ENCODE measurements around the gene IFITM1. TPM values are rescaled to one million over a fixed set of nuclear protein-coding genes. Genes with fewer than 3 reads are reported as not detected.
"Not testable (repeated sequence)": the region's sequence is repeated elsewhere in the genome, so short reads cannot be mapped to it uniquely, and the experiment has no call there.

The IFITM1 gene
- total RNA-seq: 83.1 TPM
- long read RNA-seq, transcript IFITM1-202 (2 exons, 855 nt): major isoform, 65 of 69 reads
- long read RNA-seq, partial matches to known transcripts: 0 of 69 reads
- long read RNA-seq, other reads (novel, unspliced or antisense): 4 of 69 reads

DNA sequence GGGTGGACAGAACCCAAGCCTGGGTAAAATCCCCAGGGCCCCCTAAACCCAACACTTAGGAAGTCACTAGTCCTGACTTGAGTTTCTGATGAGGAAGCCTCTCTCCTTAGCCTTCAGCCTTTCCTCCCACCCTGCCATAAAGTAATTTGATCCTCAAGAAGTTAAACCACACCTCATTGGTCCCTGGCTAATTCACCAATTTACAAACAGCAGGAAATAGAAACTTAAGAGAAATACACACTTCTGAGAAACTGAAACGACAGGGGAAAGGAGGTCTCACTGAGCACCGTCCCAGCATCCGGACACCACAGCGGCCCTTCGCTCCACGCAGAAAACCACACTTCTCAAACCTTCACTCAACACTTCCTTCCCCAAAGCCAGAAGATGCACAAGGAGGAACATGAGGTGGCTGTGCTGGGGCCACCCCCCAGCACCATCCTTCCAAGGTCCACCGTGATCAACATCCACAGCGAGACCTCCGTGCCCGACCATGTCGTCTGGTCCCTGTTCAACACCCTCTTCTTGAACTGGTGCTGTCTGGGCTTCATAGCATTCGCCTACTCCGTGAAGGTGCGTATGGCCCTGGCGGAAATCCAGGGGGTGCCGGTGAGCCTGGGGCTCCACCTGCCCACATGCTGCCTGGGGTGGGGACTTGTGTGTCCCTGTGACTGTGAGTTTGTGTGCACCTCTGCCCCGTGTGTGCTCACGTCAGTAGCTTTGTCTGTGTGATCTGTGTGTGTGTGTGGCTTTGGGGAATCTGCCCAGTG, at the start of gene IFITM1:
Gene IFITM1, plus strand, starts transcription at position 254 of the 767 bp plus-strand sequence. Its CDS starts 131 bp downstream, at position 385.
- intact Hi-C loops (cut with DNase I): no loop called here
- DNase-seq (peak; percentile 54), ATAC-seq (ENCODE audit: poor library complexity) (peak; percentile 20)

DNA sequence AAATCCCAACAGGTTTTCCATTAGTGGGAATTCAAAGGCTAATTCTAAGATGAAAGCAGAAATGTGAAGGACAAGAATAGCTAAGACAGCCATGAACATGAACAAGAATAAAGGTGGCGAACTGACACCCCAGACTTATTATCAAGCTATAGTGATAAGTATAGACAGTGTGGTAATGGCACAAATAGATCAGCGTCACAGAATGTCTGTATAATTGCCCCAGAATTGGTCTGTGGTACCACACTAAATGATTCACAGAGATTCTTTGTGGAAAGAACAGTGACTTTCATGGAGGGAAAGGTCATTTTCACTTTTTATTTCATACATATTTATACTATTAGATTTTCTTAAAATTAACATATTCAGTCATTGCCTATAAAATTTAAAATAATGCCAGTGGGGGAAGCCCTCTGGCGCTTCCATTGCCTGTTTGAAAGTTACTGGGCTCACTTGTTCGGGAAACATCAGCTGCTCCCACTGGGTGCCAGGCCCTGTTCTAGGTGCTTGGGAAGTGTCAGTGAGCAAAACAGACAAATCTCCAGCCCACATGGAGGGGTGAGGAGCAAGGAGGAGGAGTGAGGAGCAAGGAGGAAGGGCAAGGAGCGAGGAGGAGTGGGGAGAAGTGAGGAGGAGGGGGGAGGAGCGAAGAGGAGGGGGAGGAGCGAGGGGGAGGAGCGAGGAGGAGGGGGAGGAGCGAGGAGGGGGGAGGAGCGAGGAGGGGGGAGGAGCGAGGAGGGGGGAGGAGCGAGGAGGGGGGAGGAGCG, 47.0 kb upstream of the IFITM1 start:
- intact Hi-C loops (cut with DNase I): no loop called here
- ATAC-seq (ENCODE audit: poor library complexity): no peak
- DNase-seq: no peak

GRCh38 chr11:267491-267994, 46.3 kb upstream of the IFITM1 start:
- ATAC-seq (ENCODE audit: poor library complexity): peak; percentile 53
- intact Hi-C loops (cut with DNase I): no loop called here
- DNase-seq: peak; percentile 71

GRCh38 chr11:268716-269145, 45.1 kb upstream of the IFITM1 start:
- intact Hi-C loops (cut with DNase I): not testable (repeated sequence)

DNA sequence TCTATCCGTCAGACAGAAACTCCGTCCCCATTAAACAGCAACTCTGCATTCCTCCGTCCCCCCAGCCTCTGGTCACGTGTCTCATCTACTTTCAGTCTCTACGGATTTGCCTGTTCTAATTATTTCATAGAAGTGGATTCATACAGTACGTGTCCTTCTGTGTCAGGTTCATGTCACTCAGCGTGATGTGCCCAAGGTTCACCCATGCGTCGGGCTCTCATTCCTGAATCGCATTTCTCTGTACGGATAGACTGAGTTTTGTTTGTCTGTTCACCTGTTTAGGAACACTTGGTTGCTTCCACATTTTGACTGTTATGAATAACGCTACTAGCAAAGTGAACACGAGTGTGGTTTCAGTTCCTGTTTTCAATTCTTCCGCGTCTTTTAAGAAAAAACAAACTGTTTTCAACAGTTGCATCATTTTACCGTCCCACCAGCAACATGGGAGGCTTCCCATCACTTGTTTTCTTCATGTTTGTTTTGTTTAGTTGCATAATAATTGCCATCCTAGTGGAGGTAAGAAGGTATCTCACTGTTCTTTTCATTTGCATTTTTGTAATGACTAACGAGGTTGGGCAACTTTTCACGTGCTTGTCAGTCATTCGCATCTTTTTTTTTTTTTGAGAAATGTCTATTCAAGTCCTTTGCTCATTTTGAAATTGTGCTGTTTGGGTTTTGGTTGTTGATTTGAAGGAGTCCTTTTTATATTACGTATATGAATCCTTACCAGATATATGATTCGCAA, 44.5 kb upstream of the IFITM1 start:
- intact Hi-C loops (cut with DNase I): no loop called here
- ATAC-seq (ENCODE audit: poor library complexity): peak; percentile 55
- DNase-seq: no peak

More at GRCh38 chr11:268716-269145, 45.1 kb upstream of the IFITM1 start:
- peak; percentile 81 for DNase-seq
- ATAC-seq (ENCODE audit: poor library complexity): peak; percentile 83

DNA sequence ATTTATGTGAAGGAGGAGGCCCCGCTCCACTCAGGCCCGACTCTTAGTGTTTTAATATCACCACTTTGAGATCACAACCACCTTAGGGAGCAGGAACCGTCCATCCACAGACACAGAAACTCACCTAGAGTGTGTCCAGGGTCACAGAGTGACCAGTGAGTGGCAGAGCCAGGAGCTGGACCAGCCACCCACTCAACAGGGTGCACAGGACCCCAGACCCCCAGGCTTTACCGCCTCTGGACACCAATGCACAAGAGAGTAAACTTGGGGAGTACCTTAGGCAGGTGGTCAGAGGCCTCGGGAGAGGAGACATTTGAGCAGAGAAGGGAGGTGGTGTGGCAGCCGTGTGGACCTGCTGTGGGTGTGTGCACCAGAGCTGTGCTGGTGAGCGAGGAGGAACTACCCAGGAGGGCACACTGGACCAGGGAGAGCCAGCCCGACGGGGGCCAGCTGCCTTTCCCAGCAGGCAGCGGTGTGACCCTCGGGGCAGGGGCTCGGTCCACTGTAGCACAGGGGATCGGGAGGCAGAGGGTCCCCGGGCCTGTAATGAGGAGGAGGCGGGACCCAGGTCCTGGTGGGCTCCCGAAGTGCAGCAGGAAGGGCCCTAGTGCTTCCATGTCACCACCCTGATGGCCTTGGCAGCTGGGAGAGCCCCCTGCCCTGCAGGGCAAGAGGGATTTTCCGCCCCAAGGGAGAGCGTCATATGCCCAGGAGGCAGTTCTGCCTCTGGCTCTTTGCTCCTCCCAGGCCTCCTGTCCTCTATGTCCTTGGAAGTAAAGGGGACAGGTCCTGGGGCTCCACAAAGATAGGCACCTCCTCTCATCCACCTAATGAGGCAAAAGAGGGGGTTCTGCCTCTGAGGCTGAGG, 43.2 kb upstream of the IFITM1 start:
- DNase-seq: no peak
- intact Hi-C loops (cut with DNase I): no loop called here
- no peak for ATAC-seq (ENCODE audit: poor library complexity)

DNA sequence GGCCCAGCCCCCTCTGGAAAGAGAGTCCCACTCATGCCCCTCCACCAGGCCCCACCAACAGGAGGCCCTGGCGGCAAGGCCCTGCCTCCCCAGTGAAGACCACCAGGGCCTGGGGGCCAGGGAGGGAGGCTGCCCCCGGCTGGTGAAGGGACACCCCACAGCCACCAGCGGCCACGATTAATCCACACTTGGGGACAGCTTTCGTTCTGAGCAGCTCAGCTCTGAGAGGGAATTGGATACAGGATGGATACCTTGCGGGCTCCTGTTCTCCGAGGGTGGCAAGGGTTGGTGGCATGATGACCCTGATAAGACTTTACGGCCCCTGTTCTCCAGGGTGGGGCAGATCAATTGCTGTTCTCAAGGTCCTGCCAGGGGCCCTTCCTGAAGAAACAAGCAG, 42.5 kb upstream of the IFITM1 start:
- DNase-seq (no peak), ATAC-seq (ENCODE audit: poor library complexity) (no peak)
- intact Hi-C loops (cut with DNase I): no loop called here

DNA sequence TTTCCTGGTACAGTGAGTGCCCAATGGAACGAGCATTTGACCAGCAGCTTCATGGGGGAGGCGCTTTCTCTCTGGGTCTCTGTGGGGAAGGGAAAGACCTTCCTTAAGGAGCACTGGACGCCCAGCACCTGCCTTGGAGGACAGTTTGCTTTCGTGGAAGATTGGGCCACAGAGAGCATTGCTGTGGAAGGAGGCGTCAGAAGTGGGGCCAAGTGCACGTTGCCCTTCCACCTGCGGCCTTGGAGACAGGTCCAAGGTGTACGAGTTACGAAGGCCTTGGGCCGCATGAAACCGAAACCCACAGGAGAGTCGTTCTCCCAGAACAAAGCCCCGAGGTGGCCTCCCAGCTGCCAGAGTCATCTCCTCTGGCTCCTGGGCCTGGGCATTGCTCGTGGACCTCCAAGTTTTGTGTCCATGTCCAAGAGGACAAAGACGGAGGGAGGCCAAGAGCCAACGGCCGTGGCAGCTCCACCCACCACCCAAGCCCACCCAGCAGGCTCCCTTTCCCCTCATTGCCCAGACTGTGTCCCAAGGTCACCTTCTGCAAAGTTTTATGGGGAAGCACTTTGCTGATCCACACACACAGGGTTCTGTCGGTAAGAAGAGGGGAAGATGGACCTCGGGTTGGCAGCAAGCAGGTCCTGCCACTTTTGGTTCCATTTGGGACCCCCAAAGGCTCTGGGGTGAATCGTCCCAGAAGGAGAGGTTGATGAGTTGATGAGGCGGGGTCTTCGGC, 41.5 kb upstream of the IFITM1 start:
- intact Hi-C loops (cut with DNase I): no loop called here
- no peak for ATAC-seq (ENCODE audit: poor library complexity)
- no peak for DNase-seq

- ATAC-seq (ENCODE audit: poor library complexity) (no peak), DNase-seq (no peak)
- intact Hi-C loops (cut with DNase I): no loop called here
Observed at GRCh38 chr11:272931-273198, 41.0 kb upstream of the IFITM1 start.

DNA sequence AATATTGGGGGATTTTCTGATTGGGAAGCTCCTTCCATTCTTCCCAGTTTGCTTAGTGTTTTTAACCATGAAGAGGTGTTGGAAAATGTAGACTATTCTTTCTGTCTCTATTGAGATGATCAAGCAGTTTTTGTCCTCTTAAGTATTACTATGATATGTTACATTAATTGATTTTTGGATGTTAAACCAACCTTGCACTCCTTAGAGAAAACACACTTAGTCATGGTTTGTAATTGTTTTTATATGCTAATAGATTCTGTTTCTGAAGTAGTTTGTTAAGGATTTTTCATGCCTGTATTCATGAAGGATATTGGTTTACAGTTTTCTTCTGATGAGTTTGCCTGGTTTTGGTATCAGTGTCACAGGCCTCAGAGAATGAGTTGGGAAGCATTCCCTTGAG, 37.6 kb upstream of the IFITM1 start:
- intact Hi-C loops (cut with DNase I): no loop called here
- ATAC-seq (ENCODE audit: poor library complexity) (no peak), DNase-seq (no peak)

- intact Hi-C loops (cut with DNase I): no loop called here
- DNase-seq (peak; percentile 35), ATAC-seq (ENCODE audit: poor library complexity) (no peak)
Observed at GRCh38 chr11:278001-278951, 35.6 kb upstream of the IFITM1 start, which contains the start of gene NLRP6. Gene NLRP6 (plus strand): TSS chr11:278407. CDS start chr11:278570, 163 bp downstream.

- ATAC-seq (ENCODE audit: poor library complexity) (peak; percentile 61), DNase-seq (peak; percentile 48)
- intact Hi-C loops (cut with DNase I): no loop called here
Observed at GRCh38 chr11:279040-279965, 34.5 kb upstream of the IFITM1 start.

DNA sequence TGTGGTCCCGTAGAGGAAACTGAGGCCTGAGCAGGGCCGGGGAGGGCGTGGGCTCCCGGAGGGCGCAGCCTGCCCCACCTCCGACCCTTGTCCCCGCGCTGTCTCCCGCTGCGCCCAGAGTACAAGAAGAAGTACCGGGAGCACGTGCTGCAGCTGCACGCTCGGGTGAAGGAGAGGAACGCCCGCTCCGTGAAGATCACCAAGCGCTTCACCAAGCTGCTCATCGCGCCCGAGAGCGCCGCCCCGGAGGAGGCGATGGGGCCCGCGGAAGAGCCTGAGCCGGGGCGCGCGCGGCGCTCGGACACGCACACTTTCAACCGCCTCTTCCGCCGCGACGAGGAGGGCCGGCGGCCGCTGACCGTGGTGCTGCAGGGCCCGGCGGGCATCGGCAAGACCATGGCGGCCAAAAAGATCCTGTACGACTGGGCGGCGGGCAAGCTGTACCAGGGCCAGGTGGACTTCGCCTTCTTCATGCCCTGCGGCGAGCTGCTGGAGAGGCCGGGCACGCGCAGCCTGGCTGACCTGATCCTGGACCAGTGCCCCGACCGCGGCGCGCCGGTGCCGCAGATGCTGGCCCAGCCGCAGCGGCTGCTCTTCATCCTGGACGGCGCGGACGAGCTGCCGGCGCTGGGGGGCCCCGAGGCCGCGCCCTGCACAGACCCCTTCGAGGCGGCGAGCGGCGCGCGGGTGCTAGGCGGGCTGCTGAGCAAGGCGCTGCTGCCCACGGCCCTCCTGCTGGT, 33.7 kb upstream of the IFITM1 start:
- intact Hi-C loops (cut with DNase I): no loop called here
- ATAC-seq (ENCODE audit: poor library complexity) (peak; percentile 40), DNase-seq (peak; percentile 62)

DNA sequence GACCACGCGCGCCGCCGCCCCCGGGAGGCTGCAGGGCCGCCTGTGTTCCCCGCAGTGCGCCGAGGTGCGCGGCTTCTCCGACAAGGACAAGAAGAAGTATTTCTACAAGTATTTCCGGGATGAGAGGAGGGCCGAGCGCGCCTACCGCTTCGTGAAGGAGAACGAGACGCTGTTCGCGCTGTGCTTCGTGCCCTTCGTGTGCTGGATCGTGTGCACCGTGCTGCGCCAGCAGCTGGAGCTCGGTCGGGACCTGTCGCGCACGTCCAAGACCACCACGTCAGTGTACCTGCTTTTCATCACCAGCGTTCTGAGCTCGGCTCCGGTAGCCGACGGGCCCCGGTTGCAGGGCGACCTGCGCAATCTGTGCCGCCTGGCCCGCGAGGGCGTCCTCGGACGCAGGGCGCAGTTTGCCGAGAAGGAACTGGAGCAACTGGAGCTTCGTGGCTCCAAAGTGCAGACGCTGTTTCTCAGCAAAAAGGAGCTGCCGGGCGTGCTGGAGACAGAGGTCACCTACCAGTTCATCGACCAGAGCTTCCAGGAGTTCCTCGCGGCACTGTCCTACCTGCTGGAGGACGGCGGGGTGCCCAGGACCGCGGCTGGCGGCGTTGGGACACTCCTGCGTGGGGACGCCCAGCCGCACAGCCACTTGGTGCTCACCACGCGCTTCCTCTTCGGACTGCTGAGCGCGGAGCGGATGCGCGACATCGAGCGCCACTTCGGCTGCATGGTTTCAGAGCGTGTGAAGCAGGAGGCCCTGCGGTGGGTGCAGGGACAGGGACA, 32.9 kb upstream of the IFITM1 start:
- intact Hi-C loops (cut with DNase I): no loop called here
- ATAC-seq (ENCODE audit: poor library complexity) (no peak), DNase-seq (peak; percentile 63)

Measured in Right ventricle myocardium superior (tissue), 1 donor.